Prostate gland (tissue), 2 donors: ENCODE results near the gene EIF5B. TPM values are rescaled to one million over a fixed set of nuclear protein-coding genes. Genes with fewer than 3 reads are reported as not detected.
"Not testable (repeated sequence)": the region's sequence is repeated elsewhere in the genome, so short reads cannot be mapped to it uniquely, and the experiment has no call there.

Experiments used
- DNase-seq: peaks from one replicate; pipeline ENCODE4 v3.0.0-alpha.2; 2019; ENCODE audit warnings: low spot score
- H3K27ac ChIP-seq, 2 donors: fragments of 200-600 bp; sonication (generic); 2 replicates each; pipeline ENCODE4 v1.5.1; 2017 to 2019
- H3K27me3 ChIP-seq: fragments of 200-600 bp; sonication (generic); replicated peaks from 2 replicates; pipeline ENCODE4 v1.5.1; 2019; ENCODE audit not compliant: insufficient read depth
- H3K36me3 ChIP-seq, 2 donors: fragments of 200-600 bp; sonication (generic); 1 replicate in 1 of 2; 2 replicates in 1 of 2; pipeline versions ENCODE4 v1.5.1 to v1.8.1; 2017 to 2019
- H3K4me1 ChIP-seq: fragments of 200-600 bp; sonication (generic); replicated peaks from 2 replicates; pipeline ENCODE4 v1.5.1; 2019
- H3K4me3 ChIP-seq, 2 donors: fragments of 200-600 bp; sonication (generic); 2 replicates each; pipeline ENCODE4 v1.5.1; 2017 to 2019
- H3K9me3 ChIP-seq: fragments of 200-600 bp; sonication (generic); 2 replicates; pipeline ENCODE4 v1.5.1; 2017
- POLR2A ChIP-seq: fragments of 450-650 bp; IDR thresholded peaks from one replicate; pipeline ENCODE4 v1.6.1; 2016; ENCODE audit warnings: antibody characterized with exemption, mild to moderate bottlenecking
- POLR2AphosphoS5 ChIP-seq: sonication (generic); formaldehyde crosslinking; IDR thresholded peaks from one replicate; pipeline ENCODE4 v1.6.1; 2017; ENCODE audit warnings: antibody characterized with exemption
- WGBS: methylation state at CpG from one replicate; pipeline ENCODE4 v1.1.5; 2018; 5-methylcytosine and 5-hydroxymethylcytosine counted together
- intact Hi-C: fragments of 100-400 bp; cut with DNase I; formaldehyde crosslinking; loops from one replicate; pipeline ENCODE4 v1.14.2; 2022
- total RNA-seq, 2 donors: library from RNA; depleted of rRNA; stranded (reverse); fragments of >200 nt; gene quantifications; one replicate each; pipeline ENCODE4 v1.1.0, GENCODE V29; 2016
- TF ChIP-seq, protein P1 (sequence below), 4 experiments: fragments of 200-600 bp in 2 of 4; fragments of 450-650 bp in 2 of 4; sonication (generic) in 2 of 4; IDR thresholded peaks; 1 replicate in 3 of 4; 2 replicates in 1 of 4; pipeline ENCODE4 v1.5.1; 2016 to 2019; ENCODE audit warnings: antibody characterized with exemption in 4 of 4, mild to moderate bottlenecking in 2 of 4, moderate library complexity in 2 of 4

The EIF5B gene
- 10 to 100 TPM; 24.0 to 40.5 TPM for total RNA-seq

- under 1% methylated on average over 74 of the region's 87 CpGs for WGBS
- Histone ChIP-seq H3K4me3 (peak within 1 kb of the TSS; percentile 45 to 90), H3K9me3 (no peaks in the 10 kb centered on the region), H3K27ac (peak within 1 kb of the TSS; percentile 84 to 88), H3K4me1 (peaks cover 13% of the 10 kb centered on the region), H3K36me3 (no peaks in the 10 kb centered on the region), H3K27me3 (no peaks in the 10 kb centered on the region)
- intact Hi-C loops = loop anchor here (2.0 kb wide), 1 partner anchor 157 kb away; the partner anchor contains the start of genes MITD1 and MRPL30
- peak; percentile 96 for DNase-seq
- TF ChIP-seq POLR2AphosphoS5 (peak; percentile 92), POLR2A (peak; percentile 64)
- TF ChIP-seq, protein P1, sequence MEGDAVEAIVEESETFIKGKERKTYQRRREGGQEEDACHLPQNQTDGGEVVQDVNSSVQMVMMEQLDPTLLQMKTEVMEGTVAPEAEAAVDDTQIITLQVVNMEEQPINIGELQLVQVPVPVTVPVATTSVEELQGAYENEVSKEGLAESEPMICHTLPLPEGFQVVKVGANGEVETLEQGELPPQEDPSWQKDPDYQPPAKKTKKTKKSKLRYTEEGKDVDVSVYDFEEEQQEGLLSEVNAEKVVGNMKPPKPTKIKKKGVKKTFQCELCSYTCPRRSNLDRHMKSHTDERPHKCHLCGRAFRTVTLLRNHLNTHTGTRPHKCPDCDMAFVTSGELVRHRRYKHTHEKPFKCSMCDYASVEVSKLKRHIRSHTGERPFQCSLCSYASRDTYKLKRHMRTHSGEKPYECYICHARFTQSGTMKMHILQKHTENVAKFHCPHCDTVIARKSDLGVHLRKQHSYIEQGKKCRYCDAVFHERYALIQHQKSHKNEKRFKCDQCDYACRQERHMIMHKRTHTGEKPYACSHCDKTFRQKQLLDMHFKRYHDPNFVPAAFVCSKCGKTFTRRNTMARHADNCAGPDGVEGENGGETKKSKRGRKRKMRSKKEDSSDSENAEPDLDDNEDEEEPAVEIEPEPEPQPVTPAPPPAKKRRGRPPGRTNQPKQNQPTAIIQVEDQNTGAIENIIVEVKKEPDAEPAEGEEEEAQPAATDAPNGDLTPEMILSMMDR (IDR thresholded peaks at IDR 0.05) = peak; percentile 43 to 77 (median 76)
These were observed at the start of gene EIF5B for GRCh38 chr2:99337113-99338028. Gene EIF5B (plus strand): TSS chr2:99337389. CDS start chr2:99337555, 166 bp downstream.

DNA sequence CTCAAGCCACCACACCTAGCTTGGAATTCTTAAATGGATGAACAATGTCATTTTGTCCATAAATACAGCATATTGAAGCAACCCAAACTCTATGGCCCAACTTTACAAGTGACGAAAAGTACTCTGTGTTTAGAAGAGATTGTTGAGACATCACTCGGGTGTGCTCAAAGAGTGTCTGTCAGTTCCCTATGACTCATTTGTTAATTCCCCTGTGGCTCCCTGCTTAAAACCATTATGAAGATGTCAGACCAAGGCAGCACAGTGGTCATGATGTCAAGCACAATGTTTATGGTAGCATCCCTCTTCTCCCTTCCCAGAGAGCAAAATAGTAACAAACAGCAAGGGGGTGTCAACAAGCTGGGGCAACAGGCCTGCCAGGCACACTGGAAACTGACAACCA, 39.2 kb upstream of the EIF5B start:
- no peak overlapping the region for H3K27ac ChIP-seq
- TF ChIP-seq POLR2AphosphoS5 (no peak), POLR2A (no peak)
- TF ChIP-seq, protein P1 (IDR thresholded peaks at IDR 0.05) = no peak
- H3K4me3 ChIP-seq = no peak overlapping the region
- WGBS = 97% methylated on average over 2 of the region's 2 CpGs
- H3K27me3 ChIP-seq = no peaks in the 10 kb centered on the region
- DNase-seq = no peak
- no peaks in the 10 kb centered on the region for H3K36me3 ChIP-seq
- H3K9me3 ChIP-seq = no peaks in the 10 kb centered on the region
- intact Hi-C loops = no loop called here
- H3K4me1 ChIP-seq = no peaks in the 10 kb centered on the region

GRCh38 chr2:99299580-99299979, 37.6 kb upstream of the EIF5B start:
- Histone ChIP-seq H3K27ac (no peak overlapping the region), H3K4me3 (no peak overlapping the region), H3K9me3 (no peaks in the 10 kb centered on the region), H3K4me1 (no peaks in the 10 kb centered on the region), H3K36me3 (no peaks in the 10 kb centered on the region), H3K27me3 (no peaks in the 10 kb centered on the region)
- intact Hi-C loops = no loop called here
- DNase-seq = no peak
- 96% methylated on average over 7 of the region's 7 CpGs for WGBS
- no peak for TF ChIP-seq POLR2A

GRCh38 chr2:99301097-99301496, 36.1 kb upstream of the EIF5B start, which contains the start of gene LYG1:
Gene LYG1 (minus strand): TSS chr2:99301197. CDS start chr2:99295670, 5,527 bp downstream.
- H3K27me3 ChIP-seq, intact Hi-C loops, H3K27ac ChIP-seq, H3K36me3 ChIP-seq, H3K9me3 ChIP-seq, H3K4me1 ChIP-seq, H3K4me3 ChIP-seq, DNase-seq: not testable (repeated sequence)
- 94% methylated on average over 2 of the region's 2 CpGs for WGBS

DNA sequence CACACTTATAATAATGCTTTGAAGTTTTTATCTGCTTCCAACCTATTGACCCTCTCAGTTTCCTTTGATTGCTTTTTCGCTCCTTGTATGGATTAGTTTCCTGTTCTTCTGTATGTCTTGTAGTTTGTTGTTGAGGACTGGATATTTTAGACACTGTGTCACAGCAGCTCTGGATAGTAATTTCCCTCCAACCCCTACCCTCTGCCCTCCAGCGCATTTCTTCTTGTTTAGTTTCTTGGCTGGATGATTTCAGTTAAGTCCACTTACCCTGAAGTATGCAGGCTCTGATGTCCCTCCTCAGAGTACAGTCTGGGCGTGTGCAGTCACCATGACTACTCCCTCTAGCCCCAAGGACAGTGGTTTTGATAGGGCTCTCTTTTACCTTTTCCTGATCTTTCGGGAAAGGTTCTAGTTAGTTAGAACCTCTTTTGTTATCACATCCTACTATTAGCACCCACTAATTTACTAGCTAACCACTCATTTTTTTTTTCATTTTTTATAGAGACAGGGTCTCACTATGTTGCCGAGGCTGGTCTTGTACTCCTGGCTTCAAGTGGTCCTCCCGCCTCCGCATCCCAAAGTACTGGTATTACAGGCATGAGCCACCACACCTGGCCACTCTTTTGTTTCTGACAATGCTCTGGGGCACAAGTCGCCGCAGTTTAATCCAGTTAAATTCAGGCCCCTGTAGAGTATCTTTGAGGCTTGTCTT, 19.9 kb upstream of the EIF5B start:
- no peaks in the 10 kb centered on the region for H3K36me3 ChIP-seq
- H3K9me3 ChIP-seq = no peaks in the 10 kb centered on the region
- no peak for DNase-seq
- WGBS = 95% methylated on average over 9 of the region's 9 CpGs
- H3K27me3 ChIP-seq = no peaks in the 10 kb centered on the region
- no peak overlapping the region for H3K27ac ChIP-seq
- intact Hi-C loops = no loop called here
- TF ChIP-seq, protein P1 (IDR thresholded peaks at IDR 0.05) = no peak
- TF ChIP-seq POLR2AphosphoS5 = no peak
- no peak for TF ChIP-seq POLR2A
- H3K4me3 ChIP-seq = no peak overlapping the region
- no peaks in the 10 kb centered on the region for H3K4me1 ChIP-seq

- H3K9me3 ChIP-seq, H3K36me3 ChIP-seq, H3K27me3 ChIP-seq, DNase-seq, H3K27ac ChIP-seq, H3K4me3 ChIP-seq, intact Hi-C loops, H3K4me1 ChIP-seq: not testable (repeated sequence)
- over 99% methylated on average over 7 of the region's 7 CpGs for WGBS
These were observed 19.4 kb upstream of the EIF5B start for GRCh38 chr2:99317873-99318200.
